LHCN-M2 (cell line): ENCODE measurements around the gene ACADL. TPM values are rescaled to one million over a fixed set of nuclear protein-coding genes. Genes with fewer than 3 reads are reported as not detected.

ENCODE experiments used
- DNase-seq: peaks from one replicate; pipeline ENCODE4 v3.0.0-alpha.2; 2012; ENCODE audit warnings: low read depth
- polyA plus RNA-seq: library from polyadenylated mRNA; unstranded; fragments of >200 nt; gene quantifications from one replicate; pipeline ENCODE4 v1.2.1, GENCODE V29; 2012; ENCODE audit warnings: missing spikeins
- total RNA-seq: library from RNA; depleted of rRNA; stranded (reverse); fragments of >200 nt; gene quantifications from 2 replicates; pipeline ENCODE4 v1.2.3, GENCODE V29; 2014; rRNA removed

The ACADL gene
- total RNA-seq: not detected in 2 replicates
- not detected for polyA plus RNA-seq

GRCh38 chr2:210224941-210225672 is at the start of gene ACADL:
Gene ACADL, minus strand, starts transcription at chr2:210225447. Its CDS starts 184 bp downstream, at chr2:210225263.
- DNase-seq: peak; percentile 9

GRCh38 chr2:210271300-210271699 is 46.1 kb upstream of the ACADL start:
- no peak for DNase-seq

GRCh38 chr2:210269148-210269547 is 43.9 kb upstream of the ACADL start:
- no peak for DNase-seq

DNA sequence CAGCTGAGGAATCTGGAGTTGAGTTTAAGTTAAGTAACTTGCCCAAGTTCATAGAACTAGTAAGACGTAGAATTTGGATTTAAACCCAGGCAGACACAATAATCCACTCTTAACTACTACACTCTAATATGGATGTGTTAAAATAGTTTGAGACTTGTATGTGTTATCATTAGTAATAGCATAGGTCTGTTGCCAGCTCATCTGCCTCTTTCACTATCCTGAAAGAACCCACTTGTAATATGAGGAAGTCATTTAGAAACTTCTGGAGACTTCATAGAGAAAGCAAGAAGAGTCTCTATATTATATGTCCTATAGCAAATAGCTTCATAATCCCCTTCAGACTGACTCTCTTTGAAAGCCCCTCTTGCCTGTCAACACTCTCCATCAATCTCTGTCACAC is 43.0 kb upstream of the ACADL start:
- no peak for DNase-seq

GRCh38 chr2:210267698-210268097 is 42.5 kb upstream of the ACADL start:
- no peak for DNase-seq

DNA sequence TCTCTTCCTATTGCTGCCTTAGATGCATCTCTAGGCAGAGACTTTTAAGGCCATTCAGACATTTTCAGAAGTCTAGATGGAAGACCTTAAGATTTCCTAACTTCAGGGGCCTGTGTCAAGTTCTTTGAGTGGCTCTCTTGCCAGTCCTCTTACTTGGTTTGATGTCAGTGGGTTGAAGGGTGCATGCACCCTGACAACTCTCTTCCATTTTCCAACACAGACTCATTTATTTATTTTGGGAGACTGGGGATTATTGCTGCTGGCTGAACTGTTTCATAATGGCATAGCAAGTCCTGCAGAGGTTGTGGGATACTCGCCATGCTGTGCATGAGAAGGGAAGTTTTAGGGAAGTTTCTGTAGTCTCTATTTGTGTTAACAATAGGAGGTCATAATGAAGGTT is 39.0 kb upstream of the ACADL start:
- no peak for DNase-seq

GRCh38 chr2:210263841-210264240 is 38.6 kb upstream of the ACADL start:
- DNase-seq: no peak

GRCh38 chr2:210262036-210262435 is 36.8 kb upstream of the ACADL start:
- no peak for DNase-seq

GRCh38 chr2:210259687-210260086 is 34.4 kb upstream of the ACADL start:
- DNase-seq: no peak

GRCh38 chr2:210252699-210253606 is 27.7 kb upstream of the ACADL start:
- no peak for DNase-seq

GRCh38 chr2:210250622-210251021 is 25.4 kb upstream of the ACADL start:
- DNase-seq: no peak

DNA sequence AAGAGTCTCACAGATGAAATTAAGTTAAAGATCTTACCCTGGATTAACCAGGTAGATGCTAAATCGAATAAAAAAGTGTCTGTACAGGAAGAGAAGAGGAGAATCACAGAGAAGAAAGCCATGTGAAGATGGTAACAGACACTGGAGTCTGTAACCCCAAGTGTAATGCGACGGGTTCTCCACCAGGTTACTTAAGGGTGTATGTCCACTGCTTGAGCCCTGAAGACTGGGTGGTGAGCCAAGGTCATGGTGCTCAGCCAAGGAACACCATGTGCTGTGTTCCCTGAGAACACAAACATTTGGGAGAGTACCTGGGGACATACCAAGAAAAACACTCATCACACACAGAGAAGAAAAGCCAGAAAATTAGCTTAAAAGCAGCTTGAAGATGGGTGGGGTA is 8.2 kb upstream of the ACADL start:
- DNase-seq: no peak

GRCh38 chr2:210230984-210231383 is 5.7 kb upstream of the ACADL start:
- no peak for DNase-seq

- DNase-seq: no peak
These were observed 5.3 kb upstream of the ACADL start for GRCh38 chr2:210230518-210230917.

- no peak for DNase-seq
These were observed 3.3 kb upstream of the ACADL start for GRCh38 chr2:210228586-210228985.

GRCh38 chr2:210227290-210228088 is 2.2 kb upstream of the ACADL start:
- no peak for DNase-seq

DNA sequence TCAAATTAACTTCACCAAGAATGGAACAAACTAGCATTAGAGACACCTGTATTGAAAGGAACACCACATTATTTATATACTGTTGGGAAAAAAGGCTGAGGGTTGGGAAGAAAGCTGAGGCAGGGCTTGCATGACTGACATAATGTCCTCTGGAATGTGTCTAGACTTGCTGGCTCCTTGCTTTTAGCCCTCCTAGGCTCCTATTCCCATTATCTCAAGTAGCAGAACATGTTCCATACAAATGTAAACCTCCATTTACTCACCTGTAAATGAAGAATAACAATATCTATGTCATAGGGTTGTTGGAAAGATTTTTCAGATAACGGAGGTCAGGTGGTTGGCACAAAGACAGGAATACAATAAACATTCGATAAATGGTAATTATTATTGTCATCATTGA is 976 bp upstream of the ACADL start:
- no peak for DNase-seq

DNA sequence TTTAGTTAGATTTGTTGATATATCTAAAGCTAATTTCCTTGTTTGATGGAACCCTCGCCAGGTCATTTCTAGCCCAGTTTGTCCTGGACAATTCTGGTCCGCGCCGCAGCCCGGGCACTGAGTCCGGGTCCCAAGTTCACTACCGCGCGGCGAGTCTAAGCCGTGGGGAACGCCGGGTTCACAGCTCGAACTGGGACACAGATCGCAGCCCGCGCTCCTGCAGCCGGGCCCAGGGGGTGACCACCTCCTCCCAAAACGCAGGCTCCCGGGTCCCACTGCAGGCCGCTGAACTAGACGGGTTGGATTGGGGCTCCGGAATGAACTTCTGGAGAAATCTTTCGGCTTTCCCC is 681 bp downstream of the ACADL start:
- no peak for DNase-seq

GRCh38 chr2:210215120-210215519 is 10.1 kb downstream of the ACADL start:
- DNase-seq: no peak

DNA sequence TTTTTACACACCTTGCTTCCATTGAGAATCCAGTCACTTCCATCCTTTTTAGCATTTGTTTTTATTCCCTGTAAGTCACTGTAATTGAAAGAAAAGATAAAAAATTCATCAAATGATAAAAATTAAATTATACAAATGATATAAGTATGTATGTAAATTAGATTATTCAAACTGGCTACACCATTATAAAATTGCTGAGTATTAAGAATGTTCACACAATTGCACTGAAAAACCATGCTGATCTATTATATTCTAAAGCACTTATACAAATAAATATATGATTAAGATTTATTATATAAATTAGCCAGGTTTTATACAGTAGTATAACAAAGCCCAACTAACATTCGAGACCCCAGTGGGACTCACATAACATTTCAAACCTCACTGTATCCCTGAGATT is 15.1 kb downstream of the ACADL start:
- DNase-seq: no peak

DNA sequence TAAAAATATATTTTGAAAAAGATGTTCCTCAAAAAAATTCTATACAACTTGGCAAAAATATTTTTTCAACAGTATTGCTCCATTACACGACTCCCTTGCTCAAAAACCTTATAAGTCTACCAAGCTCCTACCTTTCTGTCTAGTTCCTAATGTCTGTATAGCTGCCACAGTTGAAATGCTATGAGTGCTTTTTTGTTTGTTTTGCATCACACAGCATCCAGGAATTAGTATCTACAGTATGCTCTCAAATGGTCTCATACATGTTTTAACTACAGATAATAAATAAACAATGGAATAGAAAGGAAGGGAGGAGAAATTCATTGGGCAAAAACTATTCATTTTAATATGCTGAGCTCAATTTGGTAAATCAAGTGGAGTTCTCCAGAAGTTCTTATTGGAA is 17.3 kb downstream of the ACADL start:
- DNase-seq: no peak

DNA sequence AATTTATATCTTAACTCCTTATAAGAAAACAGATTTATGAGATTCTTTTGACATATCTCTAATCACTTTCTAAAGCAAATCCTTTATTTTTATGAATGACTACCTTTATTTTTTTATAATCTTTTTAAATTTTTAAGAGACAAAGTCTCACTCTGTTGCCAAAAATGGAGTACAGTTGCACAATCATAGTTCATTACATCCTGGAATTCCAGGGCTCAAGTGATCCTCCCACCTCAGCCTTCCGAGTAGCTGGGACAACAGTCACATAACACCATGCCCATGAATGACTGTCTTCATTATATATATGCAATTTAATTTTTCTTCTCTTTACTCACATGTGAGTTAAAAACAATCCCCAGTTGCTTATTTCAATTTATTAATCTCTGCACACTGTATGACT is 21.7 kb downstream of the ACADL start:
- DNase-seq: no peak
